HUES64 (cell line): Measurements from ENCODE around the gene CASQ2.

Experiments used
- H3K27ac ChIP-seq: 2 replicates; pipeline ENCODE4 v1.7.0; 2013; ENCODE audit warnings: low read depth, low read length, inconsistent platforms
- H3K27me3 ChIP-seq: 2 replicates; pipeline ENCODE4 v1.6.1; 2013; ENCODE audit warnings: mild to moderate bottlenecking, low read length; ENCODE audit not compliant: insufficient read depth
- H3K36me3 ChIP-seq: 2 replicates; pipeline ENCODE4 v1.6.1; 2013; ENCODE audit warnings: mild to moderate bottlenecking, low read length; ENCODE audit not compliant: insufficient read depth
- H3K4me1 ChIP-seq: 2 replicates; pipeline ENCODE4 v1.6.1; 2013; ENCODE audit warnings: mild to moderate bottlenecking, low read length, moderate library complexity; ENCODE audit not compliant: insufficient read depth
- H3K4me3 ChIP-seq: 2 replicates; pipeline ENCODE4 v1.5.1; 2013; ENCODE audit warnings: mild to moderate bottlenecking, low read length, moderate library complexity
- H3K9ac ChIP-seq: 2 replicates; pipeline ENCODE4 v1.6.1; 2013; ENCODE audit warnings: mild to moderate bottlenecking, low read depth, low read length
- H3K9me3 ChIP-seq: 2 replicates; pipeline ENCODE4 v1.6.1; 2013; ENCODE audit warnings: low read depth, low read length; ENCODE audit not compliant: insufficient read depth
- WGBS: fragments of 150-250, 120-280 bp; methylation state at CpG from one replicate; pipeline ENCODE4 v1.1.7; 2013; ENCODE audit warnings: missing lambda C conversion rate; 5-methylcytosine and 5-hydroxymethylcytosine counted together

Gene CASQ2

GRCh38 chr1:115728341-115728740 is 40.2 kb downstream of the CASQ2 start:
- H3K27me3 ChIP-seq = no peaks in the 10 kb centered on the region
- 88% methylated on average over 1 of the region's 1 CpG for WGBS
- H3K36me3 ChIP-seq = no peaks in the 10 kb centered on the region
- no peak overlapping the region for H3K9ac ChIP-seq
- H3K9me3 ChIP-seq = no peaks in the 10 kb centered on the region
- H3K4me3 ChIP-seq = no peak overlapping the region
- H3K4me1 ChIP-seq = peaks cover 6% of the 10 kb centered on the region; the same call in 1 of the 2 replicates
- H3K27ac ChIP-seq = no peak overlapping the region

DNA sequence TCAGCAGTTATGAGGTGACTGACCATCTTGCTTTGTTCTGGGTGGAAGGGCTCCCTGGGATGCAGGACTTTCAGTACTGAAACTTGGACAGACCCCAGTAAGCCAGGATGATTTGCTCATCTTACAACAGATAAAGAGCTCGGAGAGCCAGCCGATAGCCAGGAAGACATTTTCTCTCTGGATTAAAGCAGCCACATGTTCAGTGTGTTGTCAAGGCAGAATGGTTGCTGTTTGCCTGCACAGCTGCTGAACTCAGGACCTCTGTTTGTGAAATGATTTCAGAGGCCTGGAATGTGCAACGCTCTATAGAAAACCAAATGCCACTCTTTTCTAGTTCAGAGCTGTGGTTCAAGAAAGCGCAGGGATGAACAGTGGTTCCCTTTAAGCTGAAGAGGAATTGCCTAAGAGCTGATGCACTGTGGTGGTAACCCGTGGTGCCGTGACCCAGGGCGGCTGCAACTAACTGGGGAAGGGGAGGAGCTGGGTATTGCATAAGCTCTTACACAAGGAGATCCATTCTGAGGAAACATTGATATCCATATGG is 40.7 kb downstream of the CASQ2 start:
- H3K27me3 ChIP-seq = no peaks in the 10 kb centered on the region
- peaks cover 6% of the 10 kb centered on the region; the same call in 1 of the 2 replicates for H3K4me1 ChIP-seq
- H3K36me3 ChIP-seq = no peaks in the 10 kb centered on the region
- 62% methylated on average over 7 of the region's 7 CpGs for WGBS
- no peak overlapping the region for H3K9ac ChIP-seq
- no peaks in the 10 kb centered on the region for H3K9me3 ChIP-seq
- H3K27ac ChIP-seq = no peak overlapping the region
- no peak overlapping the region for H3K4me3 ChIP-seq

GRCh38 chr1:115726570-115726969 is 41.9 kb downstream of the CASQ2 start:
- Histone ChIP-seq H3K27ac (no peak overlapping the region), H3K9me3 (no peaks in the 10 kb centered on the region), H3K27me3 (no peaks in the 10 kb centered on the region), H3K4me3 (no peak overlapping the region), H3K9ac (no peak overlapping the region), H3K4me1 (peaks cover 6% of the 10 kb centered on the region; the same call in 1 of the 2 replicates), H3K36me3 (no peaks in the 10 kb centered on the region)

- Histone ChIP-seq H3K27ac (no peak overlapping the region), H3K4me3 (no peak overlapping the region), H3K27me3 (no peaks in the 10 kb centered on the region), H3K9ac (no peak overlapping the region), H3K4me1 (peaks cover 6% of the 10 kb centered on the region; the same call in 1 of the 2 replicates), H3K9me3 (no peaks in the 10 kb centered on the region), H3K36me3 (no peaks in the 10 kb centered on the region)
- 93% methylated on average over 3 of the region's 3 CpGs for WGBS
These were observed 42.4 kb downstream of the CASQ2 start for GRCh38 chr1:115726161-115726560.

DNA sequence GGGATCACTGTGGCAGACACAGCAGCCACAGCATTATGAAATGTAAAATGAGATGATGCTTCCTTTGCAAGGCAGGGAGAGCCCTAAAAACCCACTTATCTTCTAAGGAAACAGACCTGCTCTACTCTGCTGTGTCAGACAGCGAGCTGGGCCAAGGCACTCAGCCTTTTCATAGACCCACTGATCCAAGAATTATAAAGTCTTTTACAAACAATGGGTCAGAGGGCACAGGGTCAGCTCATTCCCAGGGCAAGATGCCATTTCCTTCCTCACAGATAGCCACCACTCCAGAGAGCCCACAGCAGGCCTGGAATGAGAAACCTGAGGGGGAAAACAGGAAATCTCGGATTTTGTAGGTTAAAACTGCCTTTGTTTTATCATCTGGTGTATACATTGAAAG is 42.9 kb downstream of the CASQ2 start:
- Histone ChIP-seq H3K36me3 (no peaks in the 10 kb centered on the region), H3K9me3 (no peaks in the 10 kb centered on the region), H3K27ac (no peak overlapping the region), H3K4me3 (no peak overlapping the region), H3K4me1 (peaks cover 6% of the 10 kb centered on the region; the same call in 1 of the 2 replicates), H3K9ac (no peak overlapping the region), H3K27me3 (no peaks in the 10 kb centered on the region)
- 91% methylated on average over 2 of the region's 2 CpGs for WGBS

GRCh38 chr1:115723756-115724155 is 44.8 kb downstream of the CASQ2 start:
- peaks cover 6% of the 10 kb centered on the region; the same call in 1 of the 2 replicates for H3K4me1 ChIP-seq
- no peak overlapping the region for H3K9ac ChIP-seq
- 93% methylated on average over 5 of the region's 5 CpGs for WGBS
- no peaks in the 10 kb centered on the region for H3K36me3 ChIP-seq
- no peak overlapping the region for H3K27ac ChIP-seq
- no peaks in the 10 kb centered on the region for H3K27me3 ChIP-seq
- no peaks in the 10 kb centered on the region for H3K9me3 ChIP-seq
- no peak overlapping the region for H3K4me3 ChIP-seq

- Histone ChIP-seq H3K4me3 (no peak overlapping the region), H3K27ac (no peak overlapping the region), H3K9ac (no peak overlapping the region), H3K9me3 (no peaks in the 10 kb centered on the region), H3K36me3 (no peaks in the 10 kb centered on the region), H3K27me3 (no peaks in the 10 kb centered on the region), H3K4me1 (no peaks in the 10 kb centered on the region)
- no CpG with 5 or more reads among the region's 1 CpG for WGBS
These were observed 46.3 kb downstream of the CASQ2 start for GRCh38 chr1:115722221-115722620.

GRCh38 chr1:115719285-115719684 is 49.2 kb downstream of the CASQ2 start:
- Histone ChIP-seq H3K9me3 (no peaks in the 10 kb centered on the region), H3K4me3 (no peak overlapping the region), H3K4me1 (peaks cover 5% of the 10 kb centered on the region; the same call in 1 of the 2 replicates), H3K9ac (no peak overlapping the region), H3K27ac (no peak overlapping the region), H3K36me3 (no peaks in the 10 kb centered on the region), H3K27me3 (no peaks in the 10 kb centered on the region)
- 96% methylated on average over 7 of the region's 7 CpGs for WGBS

DNA sequence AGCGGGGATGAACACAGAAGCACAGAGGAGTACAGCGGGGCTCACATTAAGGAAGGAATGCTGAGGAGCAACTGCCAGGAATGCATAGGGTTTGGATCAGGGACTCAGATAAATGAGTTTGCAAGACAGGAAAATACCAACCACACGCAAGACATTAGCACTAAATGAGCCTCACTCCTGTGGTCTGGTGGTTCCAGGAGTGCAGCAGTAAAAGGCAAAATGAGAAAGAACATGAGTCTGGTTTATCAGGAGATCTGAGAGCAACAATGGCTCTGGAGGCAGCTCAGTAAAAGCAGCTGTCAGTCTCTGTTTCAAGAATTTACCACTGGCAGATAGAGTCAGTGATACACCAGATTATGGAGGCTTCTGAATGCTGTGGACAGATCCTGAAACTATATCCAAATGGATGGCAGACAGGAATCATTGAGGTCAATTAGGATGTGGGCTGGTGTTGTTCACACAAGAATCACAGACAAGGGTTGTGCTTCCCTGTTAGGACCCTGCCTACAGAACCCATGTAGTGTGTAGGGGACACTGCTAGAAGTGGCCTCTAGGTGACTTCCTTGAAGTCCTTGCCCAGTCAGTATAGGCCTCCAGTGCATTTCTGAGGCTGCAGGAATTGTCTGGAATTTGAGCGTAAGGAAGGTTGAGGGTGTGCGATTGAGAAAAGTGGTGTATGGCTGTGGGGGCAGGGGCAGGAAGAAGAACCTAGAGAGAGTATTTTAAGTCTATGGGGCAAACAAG is 50.3 kb downstream of the CASQ2 start:
- Histone ChIP-seq H3K27me3 (no peaks in the 10 kb centered on the region), H3K27ac (no peak overlapping the region), H3K9ac (no peak overlapping the region), H3K4me1 (peaks cover 10% of the 10 kb centered on the region), H3K9me3 (no peaks in the 10 kb centered on the region), H3K4me3 (no peak overlapping the region), H3K36me3 (no peaks in the 10 kb centered on the region)
- WGBS = 92% methylated on average over 5 of the region's 5 CpGs

- H3K4me3 ChIP-seq = no peak overlapping the region
- no peak overlapping the region for H3K9ac ChIP-seq
- no peaks in the 10 kb centered on the region for H3K9me3 ChIP-seq
- 53% methylated on average over 5 of the region's 5 CpGs for WGBS
- H3K36me3 ChIP-seq = no peaks in the 10 kb centered on the region
- peaks cover 10% of the 10 kb centered on the region for H3K4me1 ChIP-seq
- no peaks in the 10 kb centered on the region for H3K27me3 ChIP-seq
- no peak overlapping the region for H3K27ac ChIP-seq
These were observed 51.0 kb downstream of the CASQ2 start for GRCh38 chr1:115717541-115717940.

DNA sequence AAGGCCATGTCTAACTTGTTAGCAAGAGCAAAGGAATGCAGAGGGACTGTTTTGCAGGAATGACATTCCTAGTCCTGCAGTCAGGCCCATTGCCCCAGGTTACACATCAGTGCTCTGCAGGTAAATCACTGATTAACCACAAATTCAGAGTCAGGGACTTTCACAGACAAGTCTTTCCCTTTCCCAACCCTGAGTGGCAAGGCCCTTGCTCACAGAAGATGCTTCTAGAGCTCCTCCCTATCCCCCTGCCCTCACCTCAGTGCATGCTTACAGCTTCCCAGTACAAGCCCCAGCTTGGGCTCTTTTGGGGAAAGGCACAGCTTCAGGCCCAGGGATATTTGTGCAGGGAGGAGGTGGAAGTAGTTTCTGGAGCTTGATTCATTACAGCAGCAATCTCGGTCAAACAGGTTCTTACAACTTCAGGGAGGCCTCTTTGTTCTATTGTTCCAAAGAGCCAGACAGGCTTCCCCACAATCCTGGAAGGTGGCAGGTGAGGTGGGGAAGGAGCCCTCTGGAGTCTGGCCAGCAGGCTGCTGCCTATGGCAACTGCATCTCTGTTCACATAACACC is 53.9 kb downstream of the CASQ2 start:
- Histone ChIP-seq H3K27ac (peak overlapping the region; percentile 43; the same call in 1 of the 2 replicates), H3K9me3 (no peaks in the 10 kb centered on the region), H3K36me3 (no peaks in the 10 kb centered on the region), H3K4me3 (no peak overlapping the region), H3K27me3 (no peaks in the 10 kb centered on the region), H3K9ac (peak overlapping the region; percentile 37; the same call in 1 of the 2 replicates), H3K4me1 (peaks cover 10% of the 10 kb centered on the region)
- 71% methylated on average over 1 of the region's 1 CpG for WGBS
